HL-60 (cell line): Measurements from ENCODE around the gene PPP3CA.

Experiments
- CTCF ChIP-seq: IDR thresholded peaks from one replicate; pipeline ENCODE4 v1.5.1; 2011; ENCODE audit warnings: low read length, control low read depth, inconsistent platforms; ENCODE audit not compliant: insufficient read depth
- GABPA ChIP-seq: IDR thresholded peaks from 2 replicates; pipeline ENCODE4 v1.6.1; 2012; ENCODE audit warnings: low read depth
- POLR2AphosphoS5 ChIP-seq: IDR thresholded peaks from 2 replicates; pipeline ENCODE4 v1.6.1; 2012; ENCODE audit warnings: low read depth
- REST ChIP-seq: IDR thresholded peaks from 2 replicates; pipeline ENCODE4 v1.6.1; 2012; ENCODE audit warnings: low read depth; ENCODE audit not compliant: insufficient replicate concordance
- SPI1 ChIP-seq: IDR thresholded peaks from 2 replicates; pipeline ENCODE4 v1.6.1; 2012; ENCODE audit warnings: low read depth, mild to moderate bottlenecking, borderline replicate concordance

GRCh38 chr4:101328063-101328602 is 19.2 kb downstream of the PPP3CA start:
- TF ChIP-seq CTCF: no peak
- TF ChIP-seq POLR2AphosphoS5: no peak
- no peak for TF ChIP-seq REST
- TF ChIP-seq SPI1: no peak
- TF ChIP-seq GABPA: no peak
